ENCODE measurements around the gene JAG1.

DNA sequence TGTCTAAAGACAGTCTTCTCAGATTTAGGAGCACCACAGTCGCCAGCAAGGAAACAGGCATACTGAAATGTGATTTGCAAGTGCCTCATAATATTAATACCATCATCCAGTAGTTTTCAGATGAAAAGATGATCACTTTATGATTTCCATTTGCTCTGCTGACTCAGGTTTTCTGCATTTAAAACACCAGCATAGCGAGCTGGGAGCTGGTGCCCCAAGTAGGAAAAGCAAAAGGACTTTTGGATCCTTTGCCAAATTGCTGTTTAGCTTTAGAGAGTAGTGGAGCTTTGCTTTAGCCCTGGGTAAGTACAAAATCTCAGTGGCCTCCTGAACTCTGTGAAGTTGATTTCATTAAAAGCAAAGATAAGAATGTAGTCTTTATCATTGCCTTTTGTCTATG, 78.5 kb downstream of the JAG1 start:
- TF ChIP-seq, protein P1, sequence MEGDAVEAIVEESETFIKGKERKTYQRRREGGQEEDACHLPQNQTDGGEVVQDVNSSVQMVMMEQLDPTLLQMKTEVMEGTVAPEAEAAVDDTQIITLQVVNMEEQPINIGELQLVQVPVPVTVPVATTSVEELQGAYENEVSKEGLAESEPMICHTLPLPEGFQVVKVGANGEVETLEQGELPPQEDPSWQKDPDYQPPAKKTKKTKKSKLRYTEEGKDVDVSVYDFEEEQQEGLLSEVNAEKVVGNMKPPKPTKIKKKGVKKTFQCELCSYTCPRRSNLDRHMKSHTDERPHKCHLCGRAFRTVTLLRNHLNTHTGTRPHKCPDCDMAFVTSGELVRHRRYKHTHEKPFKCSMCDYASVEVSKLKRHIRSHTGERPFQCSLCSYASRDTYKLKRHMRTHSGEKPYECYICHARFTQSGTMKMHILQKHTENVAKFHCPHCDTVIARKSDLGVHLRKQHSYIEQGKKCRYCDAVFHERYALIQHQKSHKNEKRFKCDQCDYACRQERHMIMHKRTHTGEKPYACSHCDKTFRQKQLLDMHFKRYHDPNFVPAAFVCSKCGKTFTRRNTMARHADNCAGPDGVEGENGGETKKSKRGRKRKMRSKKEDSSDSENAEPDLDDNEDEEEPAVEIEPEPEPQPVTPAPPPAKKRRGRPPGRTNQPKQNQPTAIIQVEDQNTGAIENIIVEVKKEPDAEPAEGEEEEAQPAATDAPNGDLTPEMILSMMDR (IDR thresholded peaks at IDR 0.05; ENCODE audit: extremely low read depth in 1 of 2, insufficient read depth in 1 of 2, low read depth in 1 of 2, low read length in 2 of 2), result no peak
- TF ChIP-seq, protein P2, sequence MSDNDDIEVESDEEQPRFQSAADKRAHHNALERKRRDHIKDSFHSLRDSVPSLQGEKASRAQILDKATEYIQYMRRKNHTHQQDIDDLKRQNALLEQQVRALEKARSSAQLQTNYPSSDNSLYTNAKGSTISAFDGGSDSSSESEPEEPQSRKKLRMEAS (IDR thresholded peaks at IDR 0.05; ENCODE audit: insufficient read depth, insufficient read length), result no peak
- TF ChIP-seq EZH2 (IDR thresholded peaks at IDR 0.05; ENCODE audit: borderline replicate concordance, low read depth, low read length, severe bottlenecking), result no peak
- TF ChIP-seq JUN (IDR thresholded peaks at IDR 0.05; ENCODE audit: borderline replicate concordance, insufficient read depth, insufficient read length, low read depth), result no peak
- TF ChIP-seq POLR2A (IDR thresholded peaks at IDR 0.05; ENCODE audit: low read depth, low read length), result no peak

Data from endothelial cell of umbilical vein (primary cell).